ACC112 (cell line): ENCODE data around the gene RNF187.

Experiments
- H2AFZ ChIP-seq: fragments of 200-600 bp; sonication (generic); one replicate; pipeline ENCODE4 v1.6.0; 2017; ENCODE audit warnings: antibody characterized with exemption, low read length; ENCODE audit not compliant: unreplicated experiment
- H3K27ac ChIP-seq: fragments of 200-600 bp; sonication (generic); 2 replicates; pipeline ENCODE4 v1.5.1; 2014; ENCODE audit warnings: low read depth, mild to moderate bottlenecking, antibody characterized with exemption, low read length, moderate library complexity
- H3K27me3 ChIP-seq: fragments of 200-600 bp; sonication (generic); 2 replicates; pipeline ENCODE4 v1.6.1; 2014; ENCODE audit warnings: mild to moderate bottlenecking, antibody characterized with exemption, low read length, moderate library complexity, mixed read lengths; ENCODE audit not compliant: insufficient read depth
- H3K36me3 ChIP-seq: fragments of 200-600 bp; sonication (generic); 2 replicates; pipeline ENCODE4 v1.6.1; 2016; ENCODE audit warnings: mild to moderate bottlenecking, antibody characterized with exemption, low read length, moderate library complexity, mixed read lengths; ENCODE audit not compliant: insufficient read depth
- H3K4me1 ChIP-seq: fragments of 200-600 bp; sonication (generic); one replicate; pipeline ENCODE4 v1.6.1; 2016; ENCODE audit warnings: low read length, mixed read lengths; ENCODE audit not compliant: insufficient read depth, unreplicated experiment, control insufficient read depth
- H3K4me3 ChIP-seq: fragments of 200-600 bp; sonication (generic); 2 replicates; pipeline ENCODE4 v1.5.1; 2014; ENCODE audit warnings: mild to moderate bottlenecking, low read depth, low read length
- H3K79me2 ChIP-seq: fragments of 200-600 bp; sonication (generic); one replicate; pipeline ENCODE4 v1.6.0; 2016; ENCODE audit warnings: low read length; ENCODE audit not compliant: control insufficient read depth, unreplicated experiment, insufficient read depth

The RNF187 gene

GRCh38 chr1:228530951-228531731, 44.0 kb downstream of the RNF187 start:
- H2AFZ ChIP-seq = no peak overlapping the region
- H3K4me1 ChIP-seq = no peaks in the 10 kb centered on the region
- no peaks in the 10 kb centered on the region for H3K79me2 ChIP-seq
- H3K4me3 ChIP-seq = no peak overlapping the region
- peaks cover 10% of the 10 kb centered on the region; the same call in 1 of the 2 replicates for H3K27me3 ChIP-seq
- H3K36me3 ChIP-seq = no peaks in the 10 kb centered on the region
- no peak overlapping the region for H3K27ac ChIP-seq

GRCh38 chr1:228538831-228539230, 51.6 kb downstream of the RNF187 start:
- H3K27me3 ChIP-seq = no peaks in the 10 kb centered on the region
- no peaks in the 10 kb centered on the region for H3K79me2 ChIP-seq
- no peak overlapping the region for H2AFZ ChIP-seq
- H3K36me3 ChIP-seq = no peaks in the 10 kb centered on the region
- no peak overlapping the region for H3K4me3 ChIP-seq
- H3K4me1 ChIP-seq = no peaks in the 10 kb centered on the region
- H3K27ac ChIP-seq = no peak overlapping the region

DNA sequence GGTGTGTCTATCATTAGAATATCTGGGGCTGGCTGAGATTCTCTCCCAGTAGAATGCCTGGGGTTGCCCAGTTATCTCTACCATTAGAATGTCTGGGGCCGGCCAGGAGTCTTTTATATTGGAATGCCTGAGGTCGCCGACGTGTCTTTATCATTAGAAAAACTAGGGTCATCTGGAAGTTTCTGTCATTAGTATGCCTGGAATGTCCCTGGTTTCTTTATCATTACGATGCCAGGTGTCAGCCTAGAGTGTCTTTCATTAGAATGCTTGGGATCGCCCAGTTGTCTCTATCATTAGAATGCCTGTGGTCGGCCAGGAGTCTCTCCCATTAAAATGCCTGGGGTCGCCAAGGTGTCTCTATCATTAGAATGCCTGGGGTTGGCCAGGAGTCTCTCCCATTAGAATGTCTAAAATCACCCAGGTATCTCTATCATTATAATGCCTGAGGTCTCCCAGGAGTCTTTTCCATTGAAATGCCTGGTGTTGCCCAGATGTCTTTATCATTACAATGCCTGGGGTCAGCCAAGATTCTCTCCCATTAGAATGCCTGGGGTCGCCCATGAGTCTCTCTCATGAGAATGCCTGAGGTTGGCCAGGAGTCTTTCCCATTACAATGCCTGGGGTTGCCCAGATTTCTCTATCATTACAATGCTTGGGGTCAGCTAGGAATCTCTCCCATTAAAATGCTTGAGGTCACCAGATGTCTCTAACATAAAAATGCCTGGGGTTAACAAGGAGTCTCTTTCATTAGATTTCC, 53.2 kb downstream of the RNF187 start:
- no peak overlapping the region for H2AFZ ChIP-seq
- H3K4me1 ChIP-seq = no peaks in the 10 kb centered on the region
- H3K36me3 ChIP-seq = no peaks in the 10 kb centered on the region
- H3K79me2 ChIP-seq = no peaks in the 10 kb centered on the region
- no peak overlapping the region for H3K4me3 ChIP-seq
- H3K27me3 ChIP-seq = peaks cover 6% of the 10 kb centered on the region
- no peak overlapping the region for H3K27ac ChIP-seq

- no peaks in the 10 kb centered on the region for H3K4me1 ChIP-seq
- no peaks in the 10 kb centered on the region for H3K36me3 ChIP-seq
- no peaks in the 10 kb centered on the region for H3K79me2 ChIP-seq
- no peak overlapping the region for H3K27ac ChIP-seq
- no peak overlapping the region for H3K4me3 ChIP-seq
- H3K27me3 ChIP-seq = peaks cover 6% of the 10 kb centered on the region
- H2AFZ ChIP-seq = no peak overlapping the region
Observed at GRCh38 chr1:228541725-228542124, 54.5 kb downstream of the RNF187 start.

DNA sequence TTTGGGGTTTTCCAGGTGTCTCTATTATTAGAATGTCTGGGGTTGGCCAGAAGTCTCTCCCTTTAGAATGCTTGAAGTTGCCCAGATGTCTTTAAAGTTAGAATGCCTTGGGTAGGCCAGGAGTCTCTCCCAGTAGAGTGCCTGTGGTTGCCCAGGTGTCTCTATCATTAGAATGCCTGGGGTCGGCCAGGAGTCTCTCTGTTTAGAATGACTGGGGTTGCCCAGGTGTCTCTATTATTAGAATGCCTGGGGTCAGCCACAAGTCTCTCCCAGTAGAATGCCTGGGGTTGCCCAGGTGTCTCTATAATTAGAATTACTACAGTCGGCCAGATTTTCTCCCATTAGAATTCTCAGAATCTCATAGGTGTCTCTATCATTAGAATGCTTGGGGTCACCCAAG, 55.2 kb downstream of the RNF187 start:
- no peaks in the 10 kb centered on the region for H3K79me2 ChIP-seq
- H3K4me1 ChIP-seq = no peaks in the 10 kb centered on the region
- no peak overlapping the region for H2AFZ ChIP-seq
- H3K4me3 ChIP-seq = no peak overlapping the region
- no peak overlapping the region for H3K27ac ChIP-seq
- H3K27me3 ChIP-seq = peaks cover 6% of the 10 kb centered on the region
- no peaks in the 10 kb centered on the region for H3K36me3 ChIP-seq

DNA sequence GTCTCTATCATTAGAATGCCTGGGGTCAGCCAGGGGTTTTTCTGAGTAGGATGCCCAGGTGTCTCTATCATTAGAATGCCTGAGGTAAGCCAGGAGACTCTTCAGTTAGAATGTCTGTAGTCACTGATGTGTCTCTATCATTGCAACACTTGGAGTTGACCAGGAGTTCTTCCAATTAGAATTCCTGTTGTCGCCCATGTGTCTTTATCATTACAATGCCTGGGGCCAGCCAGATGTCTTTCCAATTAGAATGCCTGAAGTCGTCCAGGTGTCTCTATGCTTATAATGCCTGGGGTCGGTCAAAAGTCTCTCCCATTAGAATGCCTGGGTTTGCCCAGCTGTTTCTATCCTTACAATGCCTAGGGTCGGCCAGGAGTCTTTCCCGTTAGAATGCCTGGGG, 55.8 kb downstream of the RNF187 start:
- H2AFZ ChIP-seq = no peak overlapping the region
- no peaks in the 10 kb centered on the region for H3K36me3 ChIP-seq
- H3K4me3 ChIP-seq = no peak overlapping the region
- no peaks in the 10 kb centered on the region for H3K4me1 ChIP-seq
- no peaks in the 10 kb centered on the region for H3K79me2 ChIP-seq
- peaks cover 6% of the 10 kb centered on the region for H3K27me3 ChIP-seq
- no peak overlapping the region for H3K27ac ChIP-seq

GRCh38 chr1:228543396-228543795, 56.2 kb downstream of the RNF187 start:
- Histone ChIP-seq H2AFZ (no peak overlapping the region), H3K27me3 (peaks cover 6% of the 10 kb centered on the region), H3K36me3 (no peaks in the 10 kb centered on the region), H3K27ac (no peak overlapping the region), H3K79me2 (no peaks in the 10 kb centered on the region), H3K4me3 (no peak overlapping the region), H3K4me1 (no peaks in the 10 kb centered on the region)

- Histone ChIP-seq H3K79me2 (no peaks in the 10 kb centered on the region), H3K27me3 (peaks cover 12% of the 10 kb centered on the region), H2AFZ (no peak overlapping the region), H3K27ac (no peak overlapping the region), H3K4me3 (no peak overlapping the region), H3K4me1 (no peaks in the 10 kb centered on the region), H3K36me3 (no peaks in the 10 kb centered on the region)
Observed at GRCh38 chr1:228544021-228544850, 57.1 kb downstream of the RNF187 start.

DNA sequence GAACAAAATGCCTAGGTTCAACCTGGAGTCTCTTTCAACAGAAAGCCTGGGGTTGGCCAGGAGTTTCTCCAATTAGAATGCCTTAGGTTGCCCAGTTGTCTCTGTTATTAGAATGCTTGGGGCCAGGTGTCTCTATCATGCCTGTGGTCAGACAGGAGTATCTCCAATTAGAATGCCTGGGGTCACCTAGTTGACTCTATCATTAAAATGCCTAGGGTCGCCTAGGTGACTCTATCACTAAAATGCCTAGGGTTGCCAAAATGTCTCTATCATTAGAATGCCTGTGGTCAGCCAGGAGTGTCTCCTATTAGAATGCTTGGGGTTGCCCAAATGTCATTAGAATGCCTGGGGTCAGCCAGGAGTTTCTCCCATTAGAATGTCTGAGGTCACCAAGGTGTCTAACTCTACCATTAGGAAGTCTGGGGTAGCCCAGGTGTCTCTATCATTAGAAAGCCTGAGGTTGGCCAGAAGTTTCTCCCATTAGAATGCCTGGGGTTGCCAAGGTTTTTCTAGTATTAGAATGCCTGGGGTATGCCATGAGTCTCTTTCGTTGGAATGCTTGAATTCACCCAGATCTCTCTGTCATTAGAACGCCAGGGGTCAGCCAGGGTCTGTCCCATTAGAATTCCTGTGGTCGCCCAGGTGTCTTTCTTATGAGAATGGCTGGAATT, 57.9 kb downstream of the RNF187 start:
- Histone ChIP-seq H3K4me1 (no peaks in the 10 kb centered on the region), H3K27ac (no peak overlapping the region), H3K27me3 (peaks cover 15% of the 10 kb centered on the region), H2AFZ (no peak overlapping the region), H3K4me3 (no peak overlapping the region), H3K36me3 (no peaks in the 10 kb centered on the region), H3K79me2 (no peaks in the 10 kb centered on the region)
